HCT116 (cell line): ENCODE data around the gene ARRDC5. TPM values are rescaled to one million over a fixed set of nuclear protein-coding genes. Genes with fewer than 3 reads are reported as not detected.
A peak's percentile ranks its signal among the peaks of the same experiment; 100 is the strongest.

Experiments used
- ATAC-seq: fragments of 200-7000 bp; cut with Tn5 transposase; 2 replicates; pipeline ENCODE4 v1.9.1; 2020; ENCODE audit warnings: mild to moderate bottlenecking, moderate library complexity
- BruUV-seq: library from RNA; stranded (reverse); fragments of 400-500 nt; replicated peaks from 2 replicates; lab custom pipeline; 2021; lab: Mats Ljungman, UMichigan
- CTCF ChIA-PET: fragments of 300-600 bp; sonication (Branson Sonifier 250); formaldehyde crosslinking; loops from one replicate; lab custom pipeline; 2021; ENCODE audit warnings: antibody characterized with exemption; lab: Charles Lee
- POLR2A ChIA-PET: fragments of 300-600, 350-600 bp; sonication (Branson Sonifier 250); formaldehyde crosslinking; loops from one replicate; lab custom pipeline; 2021; ENCODE audit warnings: antibody characterized with exemption; lab: Charles Lee
- RAD21 ChIA-PET, 2 experiments: fragments of 300-600 bp; sonication (Branson Sonifier 250); formaldehyde crosslinking; loops; one replicate each; lab custom pipeline; 2023; ENCODE audit warnings: low total read pairs in 2 of 2; ENCODE audit not compliant: uncharacterized antibody in 2 of 2, unreplicated experiment in 2 of 2, low non-redundant PET in 1 of 2; lab: Charles Lee
- DNase-seq: peaks from one replicate; pipeline ENCODE4 v3.0.0-alpha.2; 2010; ENCODE audit warnings: low read depth, low spot score
- H2AFZ ChIP-seq: fragments of 200-600 bp; shearing (Covaris generic), sonication (generic); 2 replicates; pipeline ENCODE4 v1.6.1; 2017; ENCODE audit warnings: low read depth, mixed run types, mixed read lengths, antibody characterized with exemption, low read length; ENCODE audit not compliant: poor library complexity, severe bottlenecking
- H3K27ac ChIP-seq: 2 replicates; pipeline ENCODE4 v1.5.1; 2012; ENCODE audit warnings: low read depth, low read length
- H3K27me3 ChIP-seq: fragments of 200-600 bp; sonication (generic); 2 replicates; pipeline ENCODE4 v1.6.1; 2016; ENCODE audit warnings: mixed run types, low read length, mixed read lengths; ENCODE audit not compliant: insufficient read depth
- H3K36me3 ChIP-seq, 2 experiments: fragments of 200-500 bp in 1 of 2; fragments of 200-600 bp in 1 of 2; sonication (Bioruptor generic) in 1 of 2; sonication (generic) in 1 of 2; 2 replicates each; pipeline versions ENCODE4 v1.5.1 to v1.6.1; 2014 to 2016; ENCODE audit warnings: low read length in 2 of 2, inconsistent platforms in 1 of 2, mixed read lengths in 1 of 2, mixed run types in 1 of 2; ENCODE audit not compliant: insufficient read depth in 2 of 2, control insufficient read depth in 1 of 2
- H3K4me1 ChIP-seq, 2 experiments: fragments of 200-600 bp in 1 of 2; sonication (generic) in 1 of 2; 2 replicates each; pipeline versions ENCODE4 v1.5.1 to v1.6.1; 2012 to 2017; ENCODE audit warnings: low read length in 2 of 2, inconsistent platforms in 1 of 2, mild to moderate bottlenecking in 1 of 2, mixed read lengths in 1 of 2, mixed run types in 1 of 2, moderate library complexity in 1 of 2; ENCODE audit not compliant: insufficient read depth in 2 of 2, control insufficient read depth in 1 of 2
- H3K4me2 ChIP-seq: fragments of 200-600 bp; sonication (generic); 2 replicates; pipeline ENCODE4 v1.6.1; 2017; ENCODE audit warnings: mixed run types, low read length, mixed read lengths
- H3K4me3 ChIP-seq, 2 experiments: fragments of 200-600 bp in 1 of 2; sonication (generic) in 1 of 2; replicated peaks in 1 of 2; 2 replicates each; pipeline ENCODE4 v1.5.1; 2011 to 2016; ENCODE audit warnings: low read length in 2 of 2, control low read depth in 1 of 2, low read depth in 1 of 2, mild to moderate bottlenecking in 1 of 2, mixed read lengths in 1 of 2, mixed run types in 1 of 2
- H3K79me2 ChIP-seq: fragments of 200-600 bp; sonication (generic); 2 replicates; pipeline ENCODE4 v1.6.1; 2017; ENCODE audit warnings: mild to moderate bottlenecking, mixed run types, low read length, moderate library complexity, mixed read lengths; ENCODE audit not compliant: insufficient read depth
- H3K9ac ChIP-seq: fragments of 200-600 bp; sonication (generic); 2 replicates; pipeline ENCODE4 v1.6.1; 2016; ENCODE audit warnings: low read length, mixed read lengths
- H3K9me2 ChIP-seq: fragments of 200-600 bp; sonication (generic), shearing (Covaris generic); 2 replicates; pipeline ENCODE4 v1.6.1; 2017; ENCODE audit warnings: mixed run types, mild to moderate bottlenecking, moderate library complexity; ENCODE audit not compliant: insufficient read depth
- H3K9me3 ChIP-seq, 2 experiments: fragments of 200-500 bp in 1 of 2; fragments of 200-600 bp in 1 of 2; sonication (Bioruptor generic) in 1 of 2; sonication (generic) in 1 of 2; 2 replicates each; pipeline ENCODE4 v1.6.1; 2014 to 2017; ENCODE audit warnings: low read length in 2 of 2, mixed read lengths in 2 of 2, inconsistent platforms in 1 of 2, low read depth in 1 of 2, mild to moderate bottlenecking in 1 of 2, mixed run types in 1 of 2, moderate library complexity in 1 of 2; ENCODE audit not compliant: control insufficient read depth in 1 of 2, insufficient read depth in 1 of 2
- H4K20me1 ChIP-seq: fragments of 200-600 bp; sonication (generic), shearing (Covaris generic); 2 replicates; pipeline ENCODE4 v1.6.1; 2017; ENCODE audit warnings: mixed run types, mild to moderate bottlenecking, moderate library complexity; ENCODE audit not compliant: insufficient read depth
- CBX3 ChIP-seq: IDR thresholded peaks from 2 replicates; pipeline ENCODE4 v1.6.1; 2012; ENCODE audit warnings: low read depth
- CEBPB ChIP-seq: IDR thresholded peaks from 2 replicates; pipeline ENCODE4 v1.6.1; 2012; ENCODE audit warnings: low read depth
- ELF1 ChIP-seq: IDR thresholded peaks from 2 replicates; pipeline ENCODE4 v1.6.1; 2012; ENCODE audit warnings: low read depth, borderline replicate concordance
- EZH2 ChIP-seq: fragments of 200-600 bp; sonication (generic); IDR thresholded peaks from 2 replicates; pipeline ENCODE4 v1.6.1; 2017; ENCODE audit warnings: antibody characterized with exemption, mixed run types
- EZH2phosphoT487 ChIP-seq: fragments of 200-600 bp; IDR thresholded peaks from 2 replicates; pipeline ENCODE4 v1.6.1; 2018; ENCODE audit warnings: antibody characterized with exemption, borderline replicate concordance
- FOSL1 ChIP-seq: IDR thresholded peaks from 2 replicates; pipeline ENCODE4 v1.6.1; 2012; ENCODE audit warnings: low read depth
- JUND ChIP-seq: IDR thresholded peaks from 2 replicates; pipeline ENCODE4 v1.6.1; 2012
- POLR2A ChIP-seq: IDR thresholded peaks from 2 replicates; pipeline ENCODE4 v1.7.0; 2011; ENCODE audit warnings: borderline replicate concordance; ENCODE audit not compliant: insufficient read depth, insufficient read length; ENCODE audit errors: extremely low read depth
- POLR2AphosphoS5 ChIP-seq: IDR thresholded peaks from 2 replicates; pipeline ENCODE4 v1.6.1; 2011; ENCODE audit warnings: mild to moderate bottlenecking, low read depth, low read length, moderate library complexity
- RAD21 ChIP-seq: IDR thresholded peaks from 2 replicates; pipeline ENCODE4 v1.6.1; 2012; ENCODE audit warnings: low read depth, mild to moderate bottlenecking
- SIN3A ChIP-seq: IDR thresholded peaks from 2 replicates; pipeline ENCODE4 v1.6.1; 2012; ENCODE audit warnings: low read depth
- SP1 ChIP-seq: IDR thresholded peaks from 2 replicates; pipeline ENCODE4 v1.6.1; 2012; ENCODE audit warnings: low read depth
- SRF ChIP-seq: IDR thresholded peaks from 2 replicates; pipeline ENCODE4 v1.6.1; 2012; ENCODE audit warnings: low read depth
- TCF7L2 ChIP-seq: IDR thresholded peaks from 2 replicates; pipeline ENCODE4 v1.7.0; 2011; ENCODE audit warnings: borderline replicate concordance, inconsistent platforms; ENCODE audit not compliant: insufficient read depth, insufficient read length; ENCODE audit errors: extremely low read depth
- YY1 ChIP-seq: IDR thresholded peaks from 2 replicates; pipeline ENCODE4 v1.6.1; 2011; ENCODE audit warnings: low read length, low read depth, moderate library complexity, mild to moderate bottlenecking; ENCODE audit not compliant: insufficient replicate concordance; ENCODE audit errors: extremely low read depth
- intact Hi-C: fragments of 100-400 bp; cut with micrococcal nuclease; formaldehyde crosslinking; loops from 2 replicates; pipeline ENCODE4 v1.10.0; 2022
- total RNA-seq: library from RNA; stranded (reverse); gene quantifications from one replicate; pipeline ENCODE4 v1.2.1, GENCODE V29; 2021; ENCODE audit not compliant: unreplicated experiment
- TF ChIP-seq, protein P1 (sequence below): IDR thresholded peaks from 2 replicates; pipeline ENCODE4 v1.6.1; 2011; ENCODE audit warnings: mild to moderate bottlenecking, low read length, moderate library complexity; ENCODE audit not compliant: insufficient replicate concordance; ENCODE audit errors: extremely low read depth
- TF ChIP-seq, protein P2 (sequence below): IDR thresholded peaks from 2 replicates; pipeline ENCODE4 v1.6.1; 2012; ENCODE audit warnings: low read depth
- TF ChIP-seq, protein P3 (sequence below), 3 experiments: fragments of 200-600 bp in 1 of 3; sonication (generic) in 1 of 3; IDR thresholded peaks in 2 of 3; conservative IDR thresholded peaks in 1 of 3; 2 replicates each; pipeline ENCODE4 v1.5.1; 2012 to 2017; ENCODE audit warnings: low read depth in 2 of 3, low read length in 2 of 3, antibody characterized with exemption in 1 of 3, borderline replicate concordance in 1 of 3, control low read depth in 1 of 3, mild to moderate bottlenecking in 1 of 3, mixed read lengths in 1 of 3, mixed run types in 1 of 3, moderate library complexity in 1 of 3; ENCODE audit not compliant: insufficient read depth in 1 of 3
- TF ChIP-seq, protein P4 (sequence below): IDR thresholded peaks from 2 replicates; pipeline ENCODE4 v1.6.1; 2012
- TF ChIP-seq, protein P5 (sequence below): IDR thresholded peaks from 2 replicates; pipeline ENCODE4 v1.6.1; 2012

ARRDC5 gene
- total RNA-seq, 1 experiment from 2014 or later, result not detected

DNA sequence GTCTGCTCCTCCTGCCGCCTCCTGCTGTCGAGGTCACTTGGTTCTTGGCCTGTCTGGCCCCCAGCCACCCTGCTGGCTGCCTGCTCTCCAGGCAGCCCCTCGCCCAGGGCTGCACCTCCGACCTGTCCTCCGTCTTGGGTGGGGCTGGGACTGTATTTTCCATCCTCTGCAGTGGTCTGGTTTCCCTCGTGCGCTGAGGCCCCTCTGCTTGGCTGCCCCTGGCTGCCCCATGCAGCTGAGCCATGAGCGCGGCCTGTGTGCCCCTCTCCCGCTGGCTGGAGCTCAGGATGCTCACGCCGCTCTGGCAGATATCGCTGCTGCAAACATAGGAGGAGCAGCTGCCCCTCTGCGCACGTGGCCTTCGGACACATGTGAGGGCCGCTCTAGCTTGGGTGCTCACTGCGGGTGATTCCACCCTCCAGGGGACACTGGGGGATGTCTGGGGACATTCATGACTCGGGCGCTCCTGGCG is 20.6 kb upstream of the ARRDC5 start:
- Histone ChIP-seq H3K4me3 (no peak overlapping the region), H3K4me1 (peaks cover 7 to 18% of the 10 kb centered on the region in 2 experiments), H3K4me2 (no peak overlapping the region), H2AFZ (no peak overlapping the region), H3K27me3 (no peaks in the 10 kb centered on the region), H3K27ac (peak overlapping the region; percentile 38; the same call in 1 of the 2 replicates), H3K79me2 (peaks cover 98% of the 10 kb centered on the region), H3K9me3 (no peaks in the 10 kb centered on the region), H4K20me1 (no peaks in the 10 kb centered on the region; the same call in 1 of the 2 replicates), H3K36me3 (peaks cover 6 to 19% of the 10 kb centered on the region in 2 experiments; a peak in 2 of 4 replicates), H3K9me2 (no peaks in the 10 kb centered on the region), H3K9ac (no peak overlapping the region)
- ChIA-PET CTCF (no interaction called here), RAD21 (interaction anchor here in 1 of 2 experiments (0.6 kb wide), 1 partner anchor 12 kb away, joined by 3 read pairs; no protein-coding TSS in a partner anchor), POLR2A (no interaction called here)
- intact Hi-C loops, result no loop called here
- TF ChIP-seq FOSL1 (no peak), CEBPB (no peak), YY1 (no peak), EZH2phosphoT487 (no peak), POLR2AphosphoS5 (no peak), CBX3 (no peak), ELF1 (no peak), SP1 (no peak), EZH2 (no peak), RAD21 (no peak), SIN3A (no peak), POLR2A (no peak), JUND (no peak), TCF7L2 (no peak), SRF (no peak)
- TF ChIP-seq, protein P1, sequence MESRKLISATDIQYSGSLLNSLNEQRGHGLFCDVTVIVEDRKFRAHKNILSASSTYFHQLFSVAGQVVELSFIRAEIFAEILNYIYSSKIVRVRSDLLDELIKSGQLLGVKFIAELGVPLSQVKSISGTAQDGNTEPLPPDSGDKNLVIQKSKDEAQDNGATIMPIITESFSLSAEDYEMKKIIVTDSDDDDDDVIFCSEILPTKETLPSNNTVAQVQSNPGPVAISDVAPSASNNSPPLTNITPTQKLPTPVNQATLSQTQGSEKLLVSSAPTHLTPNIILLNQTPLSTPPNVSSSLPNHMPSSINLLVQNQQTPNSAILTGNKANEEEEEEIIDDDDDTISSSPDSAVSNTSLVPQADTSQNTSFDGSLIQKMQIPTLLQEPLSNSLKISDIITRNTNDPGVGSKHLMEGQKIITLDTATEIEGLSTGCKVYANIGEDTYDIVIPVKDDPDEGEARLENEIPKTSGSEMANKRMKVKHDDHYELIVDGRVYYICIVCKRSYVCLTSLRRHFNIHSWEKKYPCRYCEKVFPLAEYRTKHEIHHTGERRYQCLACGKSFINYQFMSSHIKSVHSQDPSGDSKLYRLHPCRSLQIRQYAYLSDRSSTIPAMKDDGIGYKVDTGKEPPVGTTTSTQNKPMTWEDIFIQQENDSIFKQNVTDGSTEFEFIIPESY, result no peak
- TF ChIP-seq, protein P2, sequence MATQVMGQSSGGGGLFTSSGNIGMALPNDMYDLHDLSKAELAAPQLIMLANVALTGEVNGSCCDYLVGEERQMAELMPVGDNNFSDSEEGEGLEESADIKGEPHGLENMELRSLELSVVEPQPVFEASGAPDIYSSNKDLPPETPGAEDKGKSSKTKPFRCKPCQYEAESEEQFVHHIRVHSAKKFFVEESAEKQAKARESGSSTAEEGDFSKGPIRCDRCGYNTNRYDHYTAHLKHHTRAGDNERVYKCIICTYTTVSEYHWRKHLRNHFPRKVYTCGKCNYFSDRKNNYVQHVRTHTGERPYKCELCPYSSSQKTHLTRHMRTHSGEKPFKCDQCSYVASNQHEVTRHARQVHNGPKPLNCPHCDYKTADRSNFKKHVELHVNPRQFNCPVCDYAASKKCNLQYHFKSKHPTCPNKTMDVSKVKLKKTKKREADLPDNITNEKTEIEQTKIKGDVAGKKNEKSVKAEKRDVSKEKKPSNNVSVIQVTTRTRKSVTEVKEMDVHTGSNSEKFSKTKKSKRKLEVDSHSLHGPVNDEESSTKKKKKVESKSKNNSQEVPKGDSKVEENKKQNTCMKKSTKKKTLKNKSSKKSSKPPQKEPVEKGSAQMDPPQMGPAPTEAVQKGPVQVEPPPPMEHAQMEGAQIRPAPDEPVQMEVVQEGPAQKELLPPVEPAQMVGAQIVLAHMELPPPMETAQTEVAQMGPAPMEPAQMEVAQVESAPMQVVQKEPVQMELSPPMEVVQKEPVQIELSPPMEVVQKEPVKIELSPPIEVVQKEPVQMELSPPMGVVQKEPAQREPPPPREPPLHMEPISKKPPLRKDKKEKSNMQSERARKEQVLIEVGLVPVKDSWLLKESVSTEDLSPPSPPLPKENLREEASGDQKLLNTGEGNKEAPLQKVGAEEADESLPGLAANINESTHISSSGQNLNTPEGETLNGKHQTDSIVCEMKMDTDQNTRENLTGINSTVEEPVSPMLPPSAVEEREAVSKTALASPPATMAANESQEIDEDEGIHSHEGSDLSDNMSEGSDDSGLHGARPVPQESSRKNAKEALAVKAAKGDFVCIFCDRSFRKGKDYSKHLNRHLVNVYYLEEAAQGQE, result no peak
- TF ChIP-seq, protein P3, sequence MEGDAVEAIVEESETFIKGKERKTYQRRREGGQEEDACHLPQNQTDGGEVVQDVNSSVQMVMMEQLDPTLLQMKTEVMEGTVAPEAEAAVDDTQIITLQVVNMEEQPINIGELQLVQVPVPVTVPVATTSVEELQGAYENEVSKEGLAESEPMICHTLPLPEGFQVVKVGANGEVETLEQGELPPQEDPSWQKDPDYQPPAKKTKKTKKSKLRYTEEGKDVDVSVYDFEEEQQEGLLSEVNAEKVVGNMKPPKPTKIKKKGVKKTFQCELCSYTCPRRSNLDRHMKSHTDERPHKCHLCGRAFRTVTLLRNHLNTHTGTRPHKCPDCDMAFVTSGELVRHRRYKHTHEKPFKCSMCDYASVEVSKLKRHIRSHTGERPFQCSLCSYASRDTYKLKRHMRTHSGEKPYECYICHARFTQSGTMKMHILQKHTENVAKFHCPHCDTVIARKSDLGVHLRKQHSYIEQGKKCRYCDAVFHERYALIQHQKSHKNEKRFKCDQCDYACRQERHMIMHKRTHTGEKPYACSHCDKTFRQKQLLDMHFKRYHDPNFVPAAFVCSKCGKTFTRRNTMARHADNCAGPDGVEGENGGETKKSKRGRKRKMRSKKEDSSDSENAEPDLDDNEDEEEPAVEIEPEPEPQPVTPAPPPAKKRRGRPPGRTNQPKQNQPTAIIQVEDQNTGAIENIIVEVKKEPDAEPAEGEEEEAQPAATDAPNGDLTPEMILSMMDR (IDR thresholded peaks at IDR 0.05 in 2 of 3, conservative IDR thresholded peaks at IDR 0.05 in 1 of 3; ENCODE audit: borderline replicate concordance in 1 of 3, insufficient read depth in 1 of 3, low read depth in 2 of 3, low read length in 2 of 3), result no peak
- TF ChIP-seq, protein P4, sequence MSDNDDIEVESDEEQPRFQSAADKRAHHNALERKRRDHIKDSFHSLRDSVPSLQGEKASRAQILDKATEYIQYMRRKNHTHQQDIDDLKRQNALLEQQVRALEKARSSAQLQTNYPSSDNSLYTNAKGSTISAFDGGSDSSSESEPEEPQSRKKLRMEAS, result no peak
- TF ChIP-seq, protein P5, sequence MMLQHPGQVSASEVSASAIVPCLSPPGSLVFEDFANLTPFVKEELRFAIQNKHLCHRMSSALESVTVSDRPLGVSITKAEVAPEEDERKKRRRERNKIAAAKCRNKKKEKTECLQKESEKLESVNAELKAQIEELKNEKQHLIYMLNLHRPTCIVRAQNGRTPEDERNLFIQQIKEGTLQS, result no peak
- BruUV-seq, result no TSS peak
- no peak for DNase-seq
- ATAC-seq, result no peak
